Thyroid gland (tissue), 4 donors: Measurements from ENCODE around the gene SDHB.

ENCODE experiments used
- POLR2A ChIP-seq, 2 donors: fragments of 450-650 bp; IDR thresholded peaks; one replicate each; pipeline ENCODE4 v1.6.1; 2017; ENCODE audit warnings: antibody characterized with exemption in 2 of 2, mild to moderate bottlenecking in 2 of 2, moderate library complexity in 1 of 2
- TF ChIP-seq, protein P1 (sequence below), 6 experiments: fragments of 200-600 bp in 3 of 6; fragments of 450-650 bp in 3 of 6; sonication (generic) in 3 of 6; IDR thresholded peaks; one replicate each; pipeline ENCODE4 v1.5.1; 2016 to 2019; ENCODE audit warnings: antibody characterized with exemption in 6 of 6, mild to moderate bottlenecking in 2 of 6, inconsistent platforms in 1 of 6, moderate library complexity in 1 of 6

- TF ChIP-seq, protein P1, sequence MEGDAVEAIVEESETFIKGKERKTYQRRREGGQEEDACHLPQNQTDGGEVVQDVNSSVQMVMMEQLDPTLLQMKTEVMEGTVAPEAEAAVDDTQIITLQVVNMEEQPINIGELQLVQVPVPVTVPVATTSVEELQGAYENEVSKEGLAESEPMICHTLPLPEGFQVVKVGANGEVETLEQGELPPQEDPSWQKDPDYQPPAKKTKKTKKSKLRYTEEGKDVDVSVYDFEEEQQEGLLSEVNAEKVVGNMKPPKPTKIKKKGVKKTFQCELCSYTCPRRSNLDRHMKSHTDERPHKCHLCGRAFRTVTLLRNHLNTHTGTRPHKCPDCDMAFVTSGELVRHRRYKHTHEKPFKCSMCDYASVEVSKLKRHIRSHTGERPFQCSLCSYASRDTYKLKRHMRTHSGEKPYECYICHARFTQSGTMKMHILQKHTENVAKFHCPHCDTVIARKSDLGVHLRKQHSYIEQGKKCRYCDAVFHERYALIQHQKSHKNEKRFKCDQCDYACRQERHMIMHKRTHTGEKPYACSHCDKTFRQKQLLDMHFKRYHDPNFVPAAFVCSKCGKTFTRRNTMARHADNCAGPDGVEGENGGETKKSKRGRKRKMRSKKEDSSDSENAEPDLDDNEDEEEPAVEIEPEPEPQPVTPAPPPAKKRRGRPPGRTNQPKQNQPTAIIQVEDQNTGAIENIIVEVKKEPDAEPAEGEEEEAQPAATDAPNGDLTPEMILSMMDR (IDR thresholded peaks at IDR 0.05) = no peak
- TF ChIP-seq POLR2A (IDR thresholded peaks at IDR 0.05) = no peak
These were observed 11.8 kb upstream of the SDHB start for GRCh38 chr1:17065666-17066065.
